GM21786 (cell line): Measurements from ENCODE around the gene ARID3A.
"Not testable (repeated sequence)": the region's sequence is repeated elsewhere in the genome, so short reads cannot be mapped to it uniquely, and the experiment has no call there.

Experiments used
- ATAC-seq: cut with Tn5 transposase; IDR thresholded peaks from one replicate; pipeline ENCODE4 v1.9.1; 2021; ENCODE audit not compliant: unreplicated experiment

The ARID3A gene

DNA sequence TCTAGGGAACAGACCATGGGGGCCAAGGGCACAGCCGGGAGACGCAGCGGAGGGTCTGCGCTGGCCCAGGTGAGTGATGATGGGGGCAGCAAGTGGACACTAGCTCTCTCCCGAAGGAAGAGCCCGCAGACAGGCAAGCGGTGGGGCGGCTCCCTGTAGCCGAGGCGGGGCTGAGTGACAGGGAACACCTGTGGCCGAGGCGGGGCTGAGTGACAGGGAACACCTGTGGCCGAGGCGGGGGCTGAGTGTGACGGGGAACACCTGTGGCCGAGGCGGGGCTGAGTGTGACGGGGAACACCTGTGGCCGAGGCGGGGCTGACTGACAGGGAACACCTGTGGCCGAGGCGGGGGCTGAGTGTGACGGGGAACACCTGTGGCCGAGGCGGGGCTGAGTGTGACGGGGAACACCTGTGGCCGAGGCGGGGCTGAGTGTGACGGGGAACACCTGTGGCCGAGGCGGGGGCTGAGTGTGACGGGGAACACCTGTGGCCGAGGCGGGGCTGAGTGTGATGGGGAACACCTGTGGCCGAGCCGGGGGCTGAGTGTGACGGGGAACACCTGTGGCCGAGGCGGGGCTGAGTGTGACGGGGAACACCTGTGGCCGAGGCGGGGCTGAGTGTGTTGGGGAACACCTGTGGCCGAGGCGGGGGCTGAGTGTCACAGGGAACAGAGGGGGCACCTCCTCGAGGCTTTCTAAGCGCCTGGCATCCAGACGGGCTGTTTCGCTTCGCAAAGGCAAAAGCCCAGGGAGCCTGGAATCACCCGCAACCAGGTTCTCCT, 34.2 kb upstream of the ARID3A start:
- ATAC-seq = not testable (repeated sequence)

DNA sequence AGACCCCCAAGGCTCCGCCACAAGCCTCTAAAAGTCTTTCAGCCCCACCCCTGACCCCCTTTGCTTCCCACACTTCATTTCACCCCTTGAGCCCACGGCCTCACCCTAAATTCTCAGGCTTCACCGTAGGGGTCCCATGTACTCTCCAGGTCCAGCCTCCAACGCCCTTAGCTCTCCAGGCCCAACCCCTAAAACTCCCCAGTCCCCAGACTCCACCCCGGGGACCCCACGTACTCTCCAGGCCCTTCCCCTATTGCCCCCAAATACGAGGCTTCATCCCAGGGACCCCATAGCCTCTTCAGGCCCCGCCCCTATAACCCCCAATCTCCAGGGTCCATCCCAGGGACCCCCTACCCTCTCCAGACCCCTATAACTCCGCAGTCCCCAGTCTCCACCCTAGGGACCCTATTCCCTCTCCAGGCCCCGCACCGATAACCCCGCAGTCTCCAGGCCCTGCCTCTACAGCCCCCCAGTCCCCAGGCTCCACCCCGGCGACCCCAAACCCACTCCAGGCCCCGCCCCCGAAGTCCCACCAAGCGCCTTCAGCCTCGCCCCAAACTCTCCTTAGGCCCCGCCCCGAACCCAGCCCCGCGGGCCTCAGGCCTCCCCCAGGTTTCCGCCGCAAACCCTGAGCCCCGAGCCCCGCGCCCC, 33.5 kb upstream of the ARID3A start:
- ATAC-seq = no peak

DNA sequence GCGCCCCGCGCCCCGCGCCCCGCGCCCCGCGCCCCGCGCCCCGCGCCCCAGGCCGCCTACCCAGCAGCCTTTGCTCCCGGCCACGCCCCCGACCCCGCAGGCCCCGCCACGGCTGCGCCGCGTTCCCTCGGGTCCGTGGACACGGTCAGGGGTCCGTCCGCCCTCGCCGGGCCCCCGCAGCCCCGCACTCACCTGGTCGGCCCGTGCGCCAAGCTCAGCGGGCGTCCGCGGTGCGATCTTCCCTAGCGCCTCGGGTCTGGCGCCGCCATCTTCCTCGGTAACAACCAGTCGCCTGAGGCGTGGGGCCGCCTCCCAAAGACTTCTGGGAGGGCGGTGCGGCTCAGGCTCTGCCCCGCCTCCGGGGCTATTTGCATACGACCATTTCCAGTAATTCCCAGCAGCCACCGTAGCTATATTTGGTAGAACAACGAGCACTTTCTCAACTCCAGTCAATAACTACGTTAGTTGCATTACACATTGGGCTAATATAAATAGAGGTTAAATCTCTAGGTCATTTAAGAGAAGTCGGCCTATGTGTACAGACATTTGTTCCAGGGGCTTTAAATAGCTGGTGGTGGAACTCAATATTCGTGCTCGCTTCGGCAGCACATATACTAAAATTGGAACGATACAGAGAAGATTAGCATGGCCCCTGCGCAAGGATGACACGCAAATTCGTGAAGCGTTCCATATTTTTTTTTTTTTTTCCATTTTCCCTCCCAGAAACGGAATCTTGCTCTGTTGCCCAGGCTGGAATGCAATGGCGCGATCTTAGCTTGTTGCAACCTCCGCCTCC, 32.7 kb upstream of the ARID3A start, which contains the start of the genes MED16 and RNU6-9:
Gene MED16, minus strand, starts transcription at position 294 of the 796 bp plus-strand sequence. CDS start 2,056 bp downstream, outside the sequence.
Gene RNU6-9, plus strand, starts transcription at position 591 of the 796 bp plus-strand sequence.
- peak; percentile 61 for ATAC-seq

DNA sequence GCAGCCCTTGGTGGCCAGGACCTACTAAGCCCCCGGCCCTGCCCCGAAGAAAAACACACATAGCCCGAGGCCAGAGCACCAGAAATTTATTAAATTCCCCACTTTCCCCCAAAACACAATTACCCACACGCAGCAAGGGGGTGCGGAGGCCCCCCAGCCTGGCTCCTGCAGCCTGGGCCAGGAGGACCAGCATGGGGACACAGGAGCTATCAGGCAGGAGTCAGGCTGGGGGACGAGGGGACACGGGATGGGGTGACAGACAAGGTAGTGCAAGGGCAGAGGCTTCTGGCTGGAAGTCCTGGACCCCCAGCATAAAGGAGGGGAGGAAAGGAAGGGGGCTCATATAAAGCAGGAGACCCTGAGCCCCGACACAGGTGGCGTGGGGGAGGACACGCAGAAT, 29.4 kb upstream of the ARID3A start:
- ATAC-seq = no peak

DNA sequence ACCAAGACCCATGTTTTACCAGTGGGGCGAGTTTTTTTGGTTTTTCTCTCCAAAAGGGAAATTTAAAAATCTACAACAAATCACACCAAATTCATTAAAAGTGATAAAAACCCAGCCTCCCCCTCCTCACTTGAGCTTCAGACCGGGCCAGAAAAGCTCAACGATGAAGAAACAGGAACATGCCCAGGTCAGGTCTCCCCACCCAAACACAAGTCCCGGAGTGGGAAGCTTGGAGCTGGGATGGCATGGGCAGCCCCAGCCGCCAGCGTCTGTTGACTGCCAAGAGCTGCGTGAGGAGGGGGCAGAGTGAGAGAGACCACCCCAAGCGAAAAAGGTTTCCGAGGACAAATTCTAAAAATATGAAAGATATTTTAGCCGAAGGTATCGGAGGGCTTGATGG, 28.8 kb upstream of the ARID3A start:
- no peak for ATAC-seq

DNA sequence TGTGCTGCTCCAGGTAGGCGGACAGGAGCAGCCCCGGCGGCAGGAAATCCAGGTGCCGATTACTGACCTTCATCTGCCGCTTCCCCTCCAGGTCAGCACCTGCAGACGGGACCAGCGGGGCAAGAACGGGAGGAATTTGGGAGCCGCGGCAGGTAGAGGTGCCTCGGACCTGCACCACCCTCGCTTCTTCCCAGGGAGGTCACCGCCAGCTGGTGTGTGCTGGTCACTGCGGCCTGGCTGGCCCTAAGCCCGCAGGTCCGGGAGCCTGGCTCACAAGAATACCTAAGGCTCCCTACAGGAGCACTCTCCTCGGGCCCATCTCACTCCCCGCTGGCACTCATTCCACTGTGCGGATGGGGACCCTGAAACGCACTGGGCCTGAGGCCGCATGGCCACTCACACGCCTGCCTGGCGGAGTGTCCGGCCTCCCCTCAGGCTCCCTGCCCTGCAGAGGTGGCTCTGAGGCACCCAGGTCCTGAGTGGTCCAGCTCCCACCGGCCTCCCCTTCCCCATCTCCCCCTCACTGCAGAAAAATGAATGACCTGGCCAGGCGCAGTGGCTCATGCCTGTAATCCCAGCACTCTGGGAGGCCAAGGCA, 28.3 kb upstream of the ARID3A start:
- ATAC-seq = no peak

DNA sequence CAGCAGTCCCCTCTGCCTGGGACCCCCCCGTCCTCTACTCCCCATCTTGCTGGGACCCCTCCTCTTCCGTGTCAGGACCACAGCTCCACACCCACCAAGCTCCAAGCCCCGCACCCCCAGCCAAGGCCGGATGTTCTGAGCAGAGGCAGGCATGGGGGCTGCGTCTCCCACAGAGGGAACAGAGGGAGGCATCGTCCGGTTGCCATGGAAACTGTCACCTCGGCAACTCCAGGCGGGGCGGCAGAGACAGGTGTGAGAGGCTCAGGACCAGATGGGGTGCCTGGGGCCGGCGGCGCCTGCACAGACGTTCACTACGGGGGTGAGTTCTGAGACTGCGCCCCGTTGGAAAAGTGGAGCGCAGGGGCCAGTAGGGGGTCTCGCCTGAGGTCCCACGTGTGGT, 27.2 kb upstream of the ARID3A start:
- no peak for ATAC-seq

DNA sequence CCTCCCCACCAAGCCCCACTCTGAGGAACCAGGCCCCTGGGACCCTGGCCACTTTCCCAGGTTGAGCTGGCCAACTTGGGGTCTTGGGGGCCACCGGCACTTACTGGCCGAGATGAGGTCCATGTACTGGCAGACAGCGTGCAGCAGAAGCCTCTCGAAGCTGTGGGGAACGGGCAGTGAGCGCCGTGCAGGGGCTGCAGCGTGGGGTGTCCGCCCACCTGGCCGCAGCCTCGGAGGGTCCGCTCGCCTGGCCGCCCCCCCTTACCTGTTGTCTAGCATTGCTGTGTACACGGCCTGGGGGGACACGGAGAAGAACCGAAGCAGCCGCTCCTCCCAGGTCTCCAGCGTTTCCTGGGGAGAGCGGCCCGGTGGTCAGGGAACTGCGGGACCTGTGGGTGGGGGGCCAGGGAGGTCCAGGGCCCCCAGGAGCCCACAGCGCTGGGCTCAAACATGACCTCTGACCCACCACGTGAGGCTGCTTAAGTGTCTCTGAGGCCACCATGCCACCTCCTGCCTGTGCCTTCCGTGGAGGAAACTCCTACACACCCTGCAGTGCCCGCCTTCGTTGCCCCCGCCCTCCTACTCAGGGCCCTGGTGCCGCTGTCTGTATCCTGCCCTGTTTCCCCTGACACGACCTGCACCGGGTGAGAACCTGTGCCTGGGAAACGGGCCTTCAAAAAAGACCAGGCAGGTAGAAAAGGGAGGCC, 26.3 kb upstream of the ARID3A start:
- no peak for ATAC-seq

DNA sequence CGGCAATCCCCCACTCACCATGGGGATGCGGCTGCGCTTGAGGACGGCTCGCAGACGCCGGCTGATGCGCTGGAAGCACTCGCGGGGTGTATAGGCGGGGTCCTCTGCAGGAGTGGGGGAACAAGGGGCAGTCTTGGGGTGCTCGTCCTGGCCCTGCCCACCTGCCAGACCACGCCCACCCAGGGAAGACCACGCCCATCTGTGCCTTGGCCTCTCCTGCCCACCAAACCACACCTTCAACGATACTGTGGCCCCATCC, 25.9 kb upstream of the ARID3A start:
- ATAC-seq = no peak

DNA sequence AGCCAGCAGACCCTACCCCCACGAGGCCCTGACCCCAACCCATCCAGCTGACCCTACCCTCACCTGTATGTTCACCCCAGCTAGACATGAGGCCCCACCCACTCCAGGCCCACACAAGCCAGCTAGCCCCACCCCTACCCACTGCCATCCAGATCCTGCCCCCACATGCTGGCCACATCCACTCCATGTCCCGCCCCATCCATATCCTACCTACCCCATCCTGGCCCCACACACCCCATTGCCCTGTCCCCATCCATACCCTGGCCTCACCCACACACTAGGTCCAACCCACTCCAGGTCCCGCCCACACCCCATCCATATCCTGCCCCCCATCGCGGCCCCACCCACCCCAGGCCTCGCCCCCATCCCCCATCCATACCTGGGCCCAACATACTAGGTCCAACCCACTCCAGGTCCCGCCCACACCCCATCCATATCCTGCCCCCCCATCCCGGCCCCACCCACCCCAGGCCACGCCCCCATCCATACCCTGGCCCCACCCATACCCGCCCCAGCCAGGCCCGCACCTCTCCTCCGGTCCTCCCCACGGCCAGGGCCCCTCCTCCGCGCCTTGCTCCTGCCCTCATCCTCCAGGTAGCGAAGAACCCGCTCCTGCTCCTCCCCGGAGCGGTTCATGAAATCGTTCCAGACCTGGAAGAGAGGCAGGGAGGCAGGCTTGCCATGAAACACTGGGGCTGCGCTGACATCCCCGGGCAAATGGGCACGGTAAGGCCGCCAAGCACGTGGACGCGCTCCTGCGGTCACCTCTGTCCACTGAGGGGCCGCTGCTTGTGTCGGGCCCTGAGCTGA, 25.3 kb upstream of the ARID3A start:
- ATAC-seq = no peak

DNA sequence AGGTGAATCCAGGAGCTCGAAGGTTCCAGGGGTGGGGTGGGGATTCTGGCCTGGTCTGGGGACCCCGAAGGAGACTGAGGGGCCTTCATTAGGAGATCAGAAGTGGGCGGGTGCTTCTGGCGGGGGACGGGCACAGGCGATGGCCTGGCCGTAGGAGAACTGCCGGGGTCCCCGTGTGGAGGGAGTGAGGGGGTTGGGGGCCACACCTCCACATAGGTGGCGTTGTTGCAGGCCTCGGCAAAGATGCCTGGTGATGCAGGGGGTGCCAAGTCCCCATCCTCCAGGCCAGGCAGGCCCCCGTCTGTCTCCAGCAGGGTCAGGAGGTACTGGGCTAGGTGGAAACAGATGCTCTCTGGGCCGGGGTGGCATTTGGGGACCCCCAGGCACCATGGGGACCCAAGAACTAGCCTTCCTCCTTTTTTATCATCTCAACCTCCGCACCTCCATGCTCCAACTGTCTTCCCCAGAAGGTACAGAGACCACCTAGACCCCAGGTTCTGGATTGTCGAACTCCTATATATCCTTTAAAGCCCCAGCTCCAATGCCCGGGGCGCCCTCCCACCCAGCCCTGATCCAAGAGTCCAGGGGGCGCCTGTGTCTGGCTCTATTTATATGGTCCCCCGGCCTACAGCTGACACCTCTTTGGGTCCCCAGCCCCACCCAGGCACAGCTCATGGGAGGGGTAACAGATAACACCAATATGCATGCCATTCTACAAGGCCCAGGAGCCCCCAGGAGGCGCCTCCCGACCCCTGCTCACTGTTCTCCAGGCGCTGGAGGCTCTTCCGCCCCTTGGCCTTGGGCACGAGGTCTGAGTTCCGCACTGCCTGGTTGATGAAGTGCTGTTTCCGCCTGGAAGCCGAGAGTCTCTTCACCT, 24.4 kb upstream of the ARID3A start:
- ATAC-seq = no peak

DNA sequence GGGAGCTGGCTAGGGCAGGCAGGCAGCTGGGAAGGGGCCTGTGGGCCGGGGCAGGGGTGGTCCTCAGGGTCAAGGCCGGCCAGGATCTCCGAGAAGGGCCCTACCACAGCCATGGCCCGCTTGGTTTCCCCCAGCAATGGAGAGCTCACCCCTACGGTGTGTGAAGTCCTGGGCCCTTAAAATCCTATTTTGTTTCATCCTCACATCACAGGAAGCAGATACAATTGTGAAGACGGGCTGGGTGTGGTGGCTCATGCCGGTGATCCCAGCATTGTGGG, 23.8 kb upstream of the ARID3A start:
- ATAC-seq = no peak

DNA sequence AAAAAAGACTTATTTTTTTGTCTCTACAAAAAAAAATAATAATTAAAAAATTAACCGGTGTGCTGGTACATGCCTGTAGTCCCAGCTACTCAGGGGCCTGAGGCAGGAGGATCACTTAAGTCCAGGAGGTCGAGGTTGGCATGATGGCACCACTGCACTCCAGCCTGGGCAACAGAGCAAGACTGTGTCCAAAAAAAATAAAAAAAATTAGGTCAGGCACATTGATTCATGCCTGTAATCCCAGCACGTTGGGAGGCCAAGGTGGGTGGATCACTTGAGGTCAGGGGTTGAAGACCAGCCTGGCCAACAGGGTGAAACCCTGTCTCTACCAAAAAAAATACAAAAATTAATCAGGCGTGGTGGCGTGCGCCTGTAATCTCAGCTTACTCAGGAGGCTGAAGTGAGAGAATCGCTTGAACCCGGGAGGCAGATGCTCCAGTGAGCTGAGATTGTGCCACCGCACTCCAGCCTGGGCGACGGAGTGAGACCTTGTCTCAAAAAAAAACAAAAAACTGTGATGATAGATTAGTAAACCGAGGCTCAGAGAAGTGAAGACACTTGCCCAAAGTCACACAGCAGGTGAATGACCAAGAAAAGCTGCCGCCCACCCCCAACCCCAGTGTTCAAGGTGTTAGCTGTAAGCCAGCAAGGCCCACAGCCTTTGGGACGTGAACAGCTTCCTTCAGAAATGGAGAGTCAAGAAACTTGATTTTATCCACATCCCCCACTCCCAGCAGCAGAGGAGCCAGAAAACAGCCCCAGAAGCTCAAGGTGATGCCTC, 23.2 kb upstream of the ARID3A start:
- ATAC-seq = no peak

DNA sequence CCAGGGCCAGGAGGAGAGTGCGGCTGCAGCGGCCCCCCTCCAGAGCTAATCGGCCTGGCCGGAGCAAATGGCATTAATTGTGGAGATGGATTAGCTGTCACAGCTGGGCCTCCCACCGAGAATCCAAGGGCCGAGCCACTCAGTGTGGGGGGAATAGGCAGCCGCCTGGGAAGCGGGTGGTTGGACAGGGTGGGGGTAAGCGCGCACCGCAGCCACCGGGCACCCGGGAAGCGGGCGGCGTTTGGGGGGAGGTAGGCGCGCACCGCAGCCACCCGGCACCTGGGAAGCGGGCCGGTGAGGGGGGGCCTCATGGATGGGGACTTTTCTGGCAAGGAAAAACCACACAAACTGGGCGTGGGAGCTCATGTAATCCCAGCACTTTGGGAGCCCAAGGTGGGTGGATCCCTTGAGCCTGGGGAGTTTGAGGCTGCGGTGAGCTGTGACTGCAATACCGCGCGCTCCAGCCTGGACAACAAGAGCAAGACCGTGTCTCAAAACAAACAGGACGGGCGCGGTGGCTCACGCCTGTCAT, 22.5 kb upstream of the ARID3A start:
- no peak for ATAC-seq

DNA sequence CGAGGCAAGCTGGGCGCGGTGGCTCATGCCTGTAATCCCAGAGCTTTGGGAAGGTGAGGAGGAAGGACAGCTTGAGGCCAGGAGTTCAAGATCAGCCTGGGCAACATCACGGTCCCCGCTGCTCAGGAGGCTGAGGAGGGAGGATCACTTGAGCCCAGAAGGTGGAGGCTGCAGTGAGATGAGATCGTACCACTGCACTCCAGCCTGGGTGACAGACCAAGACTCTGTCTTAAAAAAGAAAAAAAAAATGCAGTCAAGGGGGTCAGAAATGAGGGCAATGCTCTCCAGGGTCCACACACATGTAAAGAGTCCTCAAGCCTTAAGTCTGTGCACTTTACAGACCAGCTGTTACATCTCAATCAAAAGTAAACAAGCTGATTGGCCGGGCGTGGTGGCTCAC, 21.3 kb upstream of the ARID3A start:
- no peak for ATAC-seq

DNA sequence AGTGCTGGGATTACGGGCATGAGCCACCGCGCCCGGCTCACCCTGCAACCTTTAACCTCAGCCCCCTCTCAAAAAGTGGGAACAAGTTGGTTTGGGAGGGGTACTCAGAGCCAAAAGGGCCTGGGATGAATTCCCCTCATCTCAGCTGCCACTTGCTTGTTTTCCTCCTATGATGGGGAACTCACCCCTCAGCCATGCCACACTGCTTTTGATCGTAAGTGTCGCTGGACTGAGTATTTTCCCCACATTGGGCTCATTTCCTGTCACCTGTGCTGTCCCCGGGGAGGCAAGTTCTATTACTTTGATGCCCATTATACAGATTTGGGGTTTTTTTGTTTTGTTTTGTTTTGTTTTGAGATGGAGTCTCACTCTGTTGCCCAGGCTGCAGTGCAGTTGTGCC, 19.4 kb upstream of the ARID3A start:
- no peak for ATAC-seq

DNA sequence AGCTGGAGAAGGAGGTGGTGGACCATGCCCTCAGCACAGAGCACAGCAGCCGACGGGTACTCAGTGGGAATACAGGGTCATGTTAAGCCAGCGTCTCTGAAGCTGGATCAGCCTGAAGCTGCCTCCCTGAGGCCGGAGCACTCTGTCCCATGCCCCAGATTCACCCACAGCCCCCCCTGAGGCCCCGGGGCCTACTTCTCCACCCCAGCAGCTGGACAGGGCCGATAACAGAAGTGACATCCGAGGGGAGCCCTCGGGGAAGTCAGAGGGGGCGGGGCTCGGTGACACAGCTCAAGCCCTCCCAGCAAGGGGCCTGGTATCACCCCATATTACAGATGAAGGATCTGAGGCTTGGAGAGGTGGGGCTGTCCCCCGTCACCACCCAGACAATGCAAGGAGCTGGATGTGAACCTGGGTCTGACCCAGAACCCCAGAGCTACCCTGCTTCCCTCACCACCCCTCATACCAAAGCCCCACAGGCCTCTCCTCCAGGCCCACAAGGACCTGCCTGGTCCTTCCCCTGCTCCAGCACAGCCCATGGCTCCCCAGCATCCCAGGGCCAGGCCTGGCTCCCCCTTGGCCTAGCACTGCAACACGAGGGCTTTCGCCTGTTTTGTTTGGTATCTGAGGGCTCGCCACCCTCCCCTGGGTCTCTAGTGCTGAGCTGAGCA, 18.5 kb upstream of the ARID3A start:
- no peak for ATAC-seq
